ENCODE measurements around the gene CSTF3. TPM values are rescaled to one million over a fixed set of nuclear protein-coding genes. Genes with fewer than 3 reads are reported as not detected.

Gene CSTF3
- total and polyA plus RNA-seq, 9 of the 15 experiments (the other 6 are each of a cell fraction or from before 2014, with no cell fraction given), result 37.0 to 111 (median 61.0) TPM

DNA sequence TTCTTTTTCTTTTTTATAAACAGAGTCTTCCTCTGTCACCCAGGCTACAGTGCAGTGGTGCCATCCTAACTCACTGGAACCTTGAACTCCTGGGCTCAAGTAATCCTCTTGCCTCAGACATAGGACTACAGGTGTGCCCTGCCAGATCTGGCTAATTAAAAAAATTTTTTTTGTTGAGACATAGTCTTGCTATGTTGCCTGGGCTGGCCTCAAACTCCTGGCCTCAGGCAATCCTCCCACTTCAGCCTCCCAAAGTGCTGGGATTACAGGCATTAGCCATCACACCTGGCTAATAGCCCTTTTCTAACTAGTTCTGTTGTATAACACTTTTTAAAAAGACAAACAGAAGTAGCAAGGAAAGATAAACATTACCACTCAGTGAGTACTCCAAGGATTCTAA, 57.4 kb downstream of the CSTF3 start:
- no TSS peak for BruUV-seq (replicated peaks)
- H3K27me3 ChIP-seq (ENCODE audit: control insufficient read depth in 2 of 2, insufficient read depth in 2 of 2, low read length in 2 of 2), result no peaks in the 10 kb centered on the region
- H3K4me3 ChIP-seq, result no peak overlapping the region
- intact Hi-C loops (cut with micrococcal nuclease) (no loop called here), in situ Hi-C loops (cut with MboI) (no loop called here)
- H2AFZ ChIP-seq (ENCODE audit: low read depth, low read length), result no peak overlapping the region
- FAIRE-seq (no peak), ATAC-seq (no peak), DNase-seq (ENCODE audit: extremely low read depth in 1 of 4, low spot score in 3 of 4) (no peak)
- H4K20me1 ChIP-seq (replicated peaks; ENCODE audit: control insufficient read depth, insufficient read depth, low read length), result no peaks in the 10 kb centered on the region
- H3K9me1 ChIP-seq (ENCODE audit: control insufficient read depth, insufficient read depth, low read length), result no peaks in the 10 kb centered on the region
- H3K9ac ChIP-seq (ENCODE audit: insufficient read depth in 1 of 2, low read depth in 2 of 2, low read length in 2 of 2), result no peak overlapping the region
- H3K79me2 ChIP-seq (ENCODE audit: control insufficient read depth, insufficient read depth, low read length), result no peaks in the 10 kb centered on the region
- H3K4me2 ChIP-seq (ENCODE audit: insufficient read depth, low read length), result no peak overlapping the region
- H3K4me1 ChIP-seq (replicated peaks in 1 of 2; ENCODE audit: control insufficient read depth in 2 of 2, insufficient read depth in 2 of 2, low read length in 2 of 2), result no peaks in the 10 kb centered on the region
- ChIA-PET CTCF (ENCODE audit: low intra/inter-chr PET ratio) (no interaction called here), POLR2A (no interaction called here)
- H3K9me3 ChIP-seq (replicated peaks; ENCODE audit: control insufficient read depth, insufficient read depth, low read depth, low read length), result no peaks in the 10 kb centered on the region
- H3K27ac ChIP-seq (ENCODE audit: extremely low read depth, low read depth, low read length), result no peak overlapping the region
- peaks cover 55% of the 10 kb centered on the region; the same call in 2 of the 3 replicates for H3K36me3 ChIP-seq (ENCODE audit: control insufficient read depth, insufficient read depth, low read length)
- TF ChIP-seq ZNF449 (CRISPR knock-in tag; IDR thresholded peaks at IDR 0.05) (no peak), KAT7 (CRISPR knock-in tag; IDR thresholded peaks at IDR 0.05; ENCODE audit: borderline replicate concordance) (no peak), NCOA1 (IDR thresholded peaks at IDR 0.05; ENCODE audit: low read depth) (no peak), BRCA1 (IDR thresholded peaks at IDR 0.05) (no peak), BRCA1 (CRISPR knock-in tag; IDR thresholded peaks at IDR 0.05) (no peak), SMAD4 (CRISPR knock-in tag; conservative IDR thresholded peaks at IDR 0.05) (no peak), MAFG (tag; conservative IDR thresholded peaks at IDR 0.05) (no peak), ZNF592 (IDR thresholded peaks at IDR 0.05) (no peak), ZC3H8 (IDR thresholded peaks at IDR 0.05) (no peak), CEBPB (tag; IDR thresholded peaks at IDR 0.05) (no peak), RCOR1 (IDR thresholded peaks at IDR 0.05; ENCODE audit: borderline replicate concordance in 1 of 2, low read depth in 2 of 2, low read length in 2 of 2) (no peak), PTRF (tag; IDR thresholded peaks at IDR 0.05) (no peak), ZFPM2 (CRISPR knock-in tag; IDR thresholded peaks at IDR 0.05) (no peak), TGIF2 (CRISPR knock-in tag; IDR thresholded peaks at IDR 0.05) (no peak)
- TF ChIP-seq, protein P1, sequence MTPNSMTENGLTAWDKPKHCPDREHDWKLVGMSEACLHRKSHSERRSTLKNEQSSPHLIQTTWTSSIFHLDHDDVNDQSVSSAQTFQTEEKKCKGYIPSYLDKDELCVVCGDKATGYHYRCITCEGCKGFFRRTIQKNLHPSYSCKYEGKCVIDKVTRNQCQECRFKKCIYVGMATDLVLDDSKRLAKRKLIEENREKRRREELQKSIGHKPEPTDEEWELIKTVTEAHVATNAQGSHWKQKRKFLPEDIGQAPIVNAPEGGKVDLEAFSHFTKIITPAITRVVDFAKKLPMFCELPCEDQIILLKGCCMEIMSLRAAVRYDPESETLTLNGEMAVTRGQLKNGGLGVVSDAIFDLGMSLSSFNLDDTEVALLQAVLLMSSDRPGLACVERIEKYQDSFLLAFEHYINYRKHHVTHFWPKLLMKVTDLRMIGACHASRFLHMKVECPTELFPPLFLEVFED (CRISPR knock-in tag; conservative IDR thresholded peaks at IDR 0.05), result no peak
- TF ChIP-seq, protein P2, sequence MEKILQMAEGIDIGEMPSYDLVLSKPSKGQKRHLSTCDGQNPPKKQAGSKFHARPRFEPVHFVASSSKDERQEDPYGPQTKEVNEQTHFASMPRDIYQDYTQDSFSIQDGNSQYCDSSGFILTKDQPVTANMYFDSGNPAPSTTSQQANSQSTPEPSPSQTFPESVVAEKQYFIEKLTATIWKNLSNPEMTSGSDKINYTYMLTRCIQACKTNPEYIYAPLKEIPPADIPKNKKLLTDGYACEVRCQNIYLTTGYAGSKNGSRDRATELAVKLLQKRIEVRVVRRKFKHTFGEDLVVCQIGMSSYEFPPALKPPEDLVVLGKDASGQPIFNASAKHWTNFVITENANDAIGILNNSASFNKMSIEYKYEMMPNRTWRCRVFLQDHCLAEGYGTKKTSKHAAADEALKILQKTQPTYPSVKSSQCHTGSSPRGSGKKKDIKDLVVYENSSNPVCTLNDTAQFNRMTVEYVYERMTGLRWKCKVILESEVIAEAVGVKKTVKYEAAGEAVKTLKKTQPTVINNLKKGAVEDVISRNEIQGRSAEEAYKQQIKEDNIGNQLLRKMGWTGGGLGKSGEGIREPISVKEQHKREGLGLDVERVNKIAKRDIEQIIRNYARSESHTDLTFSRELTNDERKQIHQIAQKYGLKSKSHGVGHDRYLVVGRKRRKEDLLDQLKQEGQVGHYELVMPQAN (IDR thresholded peaks at IDR 0.05; ENCODE audit: borderline replicate concordance), result no peak
